ENCODE results near the gene NANOS2.
"Not testable (repeated sequence)": the region's sequence is repeated elsewhere in the genome, so short reads cannot be mapped to it uniquely, and the experiment has no call there.

The NANOS2 gene

GRCh38 chr19:45927565-45928261 is 13.1 kb upstream of the NANOS2 start:
- peak; percentile 60 for DNase-seq

- DNase-seq, result no peak
Measured at GRCh38 chr19:45924891-45925447, 10.4 kb upstream of the NANOS2 start.

- no peak for DNase-seq
Measured at GRCh38 chr19:45922281-45922680, 7.7 kb upstream of the NANOS2 start.

GRCh38 chr19:45920458-45920857 is 5.9 kb upstream of the NANOS2 start:
- peak; percentile 18 for DNase-seq

GRCh38 chr19:45919678-45920077 is 5.1 kb upstream of the NANOS2 start:
- DNase-seq, result no peak

GRCh38 chr19:45918721-45919120 is 4.1 kb upstream of the NANOS2 start:
- no peak for DNase-seq

GRCh38 chr19:45917421-45918091 is 3.0 kb upstream of the NANOS2 start:
- DNase-seq, result no peak

GRCh38 chr19:45911291-45911690 is 3.3 kb downstream of the NANOS2 start:
- no peak for DNase-seq

GRCh38 chr19:45908956-45909355 is 5.6 kb downstream of the NANOS2 start:
- no peak for DNase-seq

- DNase-seq, result no peak
Measured at GRCh38 chr19:45906221-45906620, 8.4 kb downstream of the NANOS2 start.

GRCh38 chr19:45905011-45905410 is 9.6 kb downstream of the NANOS2 start:
- DNase-seq, result no peak

GRCh38 chr19:45902651-45903625 is 11.6 kb downstream of the NANOS2 start:
- peak; percentile 43 for DNase-seq

GRCh38 chr19:45901912-45902650 is 12.5 kb downstream of the NANOS2 start, which contains the start of gene MYPOP:
Gene MYPOP (minus strand): TSS chr19:45902613. CDS start chr19:45901773, 840 bp downstream.
- DNase-seq, result no peak

- DNase-seq, result no peak
Measured at GRCh38 chr19:45901432-45901911, 13.1 kb downstream of the NANOS2 start.

GRCh38 chr19:45900738-45901431 is 13.7 kb downstream of the NANOS2 start:
- no peak for DNase-seq

GRCh38 chr19:45899919-45900589 is 14.5 kb downstream of the NANOS2 start:
- DNase-seq, result no peak

- DNase-seq, result no peak
Measured at GRCh38 chr19:45899253-45899652, 15.3 kb downstream of the NANOS2 start.

GRCh38 chr19:45897261-45897812 is 17.2 kb downstream of the NANOS2 start:
- DNase-seq, result no peak

- DNase-seq, result not testable (repeated sequence)
Measured at GRCh38 chr19:45895983-45896599, 18.5 kb downstream of the NANOS2 start.

- no peak for DNase-seq
Measured at GRCh38 chr19:45895519-45895972, 19.0 kb downstream of the NANOS2 start.
